Fibroblast of the conjunctiva (primary cell): Measurements from ENCODE around the gene FOXD4.
"Not testable (repeated sequence)": the region's sequence is repeated elsewhere in the genome, so short reads cannot be mapped to it uniquely, and the experiment has no call there.

ENCODE experiments used
- DNase-seq: peaks from one replicate; pipeline ENCODE4 v3.0.0-alpha.2; 2010; ENCODE audit warnings: low read depth

FOXD4 gene

DNA sequence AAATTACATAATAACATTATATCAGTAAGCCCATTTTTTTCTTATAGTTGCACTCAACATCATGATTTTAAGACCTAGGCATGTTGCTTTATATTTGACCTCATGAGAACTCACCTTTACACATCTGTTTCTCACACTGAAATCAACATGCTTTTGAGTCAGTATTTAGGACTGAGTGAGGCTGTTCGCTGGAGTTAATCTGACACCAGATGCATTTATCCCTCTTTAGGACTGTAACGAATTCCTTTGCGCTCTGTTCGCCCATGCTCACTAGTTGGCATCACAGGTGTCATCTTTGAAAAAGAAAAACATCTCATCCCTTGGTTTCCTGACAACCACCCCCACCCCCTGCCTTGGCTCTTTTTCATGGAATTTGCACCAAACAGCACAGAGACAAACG is 24.3 kb downstream of the FOXD4 start:
- not testable (repeated sequence) for DNase-seq

DNA sequence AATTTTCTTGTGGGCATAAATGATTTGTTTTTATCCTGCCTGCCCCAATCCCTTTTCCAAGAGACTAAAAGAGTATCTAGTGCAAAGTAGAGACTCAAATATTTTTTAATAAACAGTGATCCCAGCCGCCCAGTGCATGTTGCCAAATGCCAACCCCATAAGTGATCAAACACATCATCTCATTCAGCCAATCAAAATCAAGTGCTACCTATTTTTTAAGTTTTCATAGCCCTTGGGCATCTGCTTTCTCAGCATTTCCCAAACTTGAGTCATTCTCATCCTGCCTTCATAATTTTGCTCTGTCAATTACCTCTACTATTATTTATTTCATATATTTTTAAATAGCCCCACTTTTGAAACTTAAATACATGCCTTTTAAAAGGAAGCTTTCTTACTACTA is 27.4 kb downstream of the FOXD4 start:
- DNase-seq: not testable (repeated sequence)

- DNase-seq: not testable (repeated sequence)
These were observed 29.7 kb downstream of the FOXD4 start for GRCh38 chr9:88396-89037.

DNA sequence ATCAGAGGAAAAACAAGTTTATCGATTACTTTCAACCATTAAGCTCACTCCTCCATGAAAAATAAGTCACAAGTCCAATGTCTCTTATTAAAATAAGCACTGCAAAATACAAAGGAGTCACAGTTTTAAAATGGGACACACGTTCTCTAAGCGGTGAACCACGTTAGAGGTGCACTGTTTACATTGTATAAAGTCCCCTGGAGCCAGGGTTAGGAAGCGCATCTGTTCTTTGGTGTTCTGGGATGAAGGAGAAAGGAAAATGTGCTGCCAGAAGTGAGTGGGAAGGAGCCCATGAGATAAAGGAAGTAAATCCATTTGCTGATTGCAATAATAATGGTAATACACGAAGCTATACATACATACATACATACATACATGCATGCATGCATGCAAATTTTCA is 30.4 kb downstream of the FOXD4 start:
- DNase-seq: not testable (repeated sequence)

DNA sequence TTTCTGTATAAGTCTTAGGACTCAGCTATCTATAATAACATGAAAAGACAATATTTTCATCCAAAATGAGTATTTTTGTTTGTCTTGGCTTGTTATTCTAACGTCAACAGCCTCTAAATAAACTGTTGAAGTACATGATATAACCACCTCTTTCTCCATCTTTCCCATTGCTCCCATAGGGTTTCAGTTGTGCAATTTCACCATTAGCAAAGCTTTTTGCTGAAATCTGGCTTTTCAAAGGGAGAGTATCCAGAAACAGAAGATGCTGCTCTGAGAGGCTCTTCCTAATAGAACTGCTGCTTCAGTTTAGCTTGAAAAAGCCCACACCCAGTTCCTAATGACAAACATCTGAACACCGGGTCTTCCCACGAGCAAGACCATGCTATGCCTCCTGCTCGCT is 31.1 kb downstream of the FOXD4 start:
- not testable (repeated sequence) for DNase-seq

- not testable (repeated sequence) for DNase-seq
These were observed 31.5 kb downstream of the FOXD4 start for GRCh38 chr9:86697-87096.

DNA sequence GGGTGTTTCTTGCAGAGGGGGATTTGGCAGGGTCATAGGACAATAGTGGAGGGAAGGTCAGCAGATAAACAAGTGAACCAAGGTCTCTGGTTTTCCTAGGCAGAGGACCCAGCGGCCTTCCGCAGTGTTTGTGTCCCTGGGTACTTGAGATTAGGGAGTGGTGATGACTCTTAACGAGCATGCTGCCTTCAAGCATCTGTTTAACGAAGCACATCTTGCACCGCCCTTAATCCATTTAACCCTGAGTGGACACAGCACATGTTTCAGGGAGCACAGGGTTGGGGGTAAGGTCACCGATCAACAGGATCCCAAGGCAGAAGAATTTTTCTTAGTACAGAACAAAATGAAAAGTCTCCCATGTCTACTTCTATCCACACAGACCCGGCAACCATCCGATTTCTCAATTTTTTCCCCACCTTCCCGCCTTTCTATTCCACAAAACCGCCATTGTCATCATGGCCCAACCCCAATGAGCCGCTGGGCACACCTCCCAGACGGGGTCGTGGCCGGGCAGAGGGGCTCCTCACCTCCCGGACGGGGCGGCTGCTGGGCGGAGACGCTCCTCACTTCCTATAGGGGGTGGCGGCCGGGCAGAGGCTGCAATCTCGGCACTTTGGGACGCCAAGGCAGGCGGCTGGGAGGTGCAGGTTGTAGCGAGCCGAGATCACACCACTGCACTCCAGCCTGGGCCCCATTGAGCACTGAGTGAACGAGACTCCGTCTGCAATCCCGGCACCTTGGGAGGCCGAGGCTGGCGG is 35.1 kb downstream of the FOXD4 start:
- DNase-seq: not testable (repeated sequence)

DNA sequence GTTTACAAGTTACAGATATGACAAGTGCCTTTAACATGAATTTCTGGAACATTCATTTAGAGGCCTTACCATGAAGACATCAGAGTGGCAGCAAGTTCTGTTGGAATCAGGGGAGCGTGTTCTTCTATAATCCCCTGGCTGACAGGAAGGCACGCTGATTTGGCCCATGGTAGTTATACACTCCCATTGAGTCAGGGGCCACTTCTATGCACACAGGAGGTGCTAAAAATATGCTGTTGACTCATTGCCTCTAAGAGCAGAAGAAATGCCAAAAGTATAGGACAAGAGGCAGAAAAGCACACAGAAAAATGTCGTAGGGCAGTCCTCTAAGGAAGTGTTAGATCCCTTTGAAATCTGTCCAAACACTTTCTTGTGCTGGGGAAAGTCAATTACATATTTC is 39.9 kb downstream of the FOXD4 start:
- not testable (repeated sequence) for DNase-seq

DNA sequence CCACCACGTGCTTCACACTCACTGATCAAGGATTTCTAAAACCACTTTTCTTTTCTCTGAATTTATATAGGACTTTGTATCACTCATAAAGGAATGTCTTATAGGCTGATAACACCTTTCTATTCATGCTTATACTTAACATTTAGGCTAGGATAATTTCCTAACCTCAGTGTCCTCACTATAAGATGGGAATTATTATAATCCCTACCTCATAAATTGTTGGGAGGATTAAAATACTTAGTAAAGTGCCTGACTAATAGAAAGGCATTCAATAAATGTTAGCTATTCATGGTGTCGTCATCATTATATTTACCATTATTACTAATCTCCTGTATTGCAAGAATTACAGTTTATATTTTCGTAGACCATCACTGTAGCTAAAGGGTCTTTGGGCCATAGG is 41.8 kb downstream of the FOXD4 start:
- DNase-seq: not testable (repeated sequence)

DNA sequence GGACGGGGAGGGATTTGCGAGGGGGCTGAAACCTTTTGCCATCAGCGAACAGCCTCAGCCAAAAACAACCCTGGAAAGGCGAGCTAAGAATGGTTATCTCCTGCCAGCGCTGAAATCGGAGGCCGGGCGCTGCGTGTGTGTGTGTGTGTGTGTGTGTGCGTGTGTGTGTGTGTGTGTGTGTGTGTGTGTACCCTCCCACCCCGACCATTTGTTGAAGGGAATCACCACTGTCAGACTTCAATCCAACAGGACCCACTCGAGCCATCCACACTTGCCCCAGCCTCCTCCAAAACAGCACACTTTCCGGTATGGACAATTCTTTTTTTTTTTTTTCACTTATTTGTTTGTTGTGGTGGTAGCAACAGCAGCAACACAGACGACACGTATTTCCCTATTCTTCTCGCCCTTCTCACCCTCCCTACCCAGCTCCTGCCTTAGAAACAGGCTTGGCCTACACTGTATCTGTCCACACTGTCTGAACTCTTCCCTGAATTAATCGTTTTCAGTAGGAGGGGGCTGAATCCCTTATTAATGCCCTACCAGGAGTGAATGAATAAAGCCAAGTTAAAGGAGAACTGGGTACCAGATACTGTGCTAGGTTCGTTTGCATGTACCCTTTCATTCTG is 44.2 kb downstream of the FOXD4 start:
- not testable (repeated sequence) for DNase-seq

- DNase-seq: not testable (repeated sequence)
These were observed 44.9 kb downstream of the FOXD4 start for GRCh38 chr9:73076-73899.
